Pancreas (tissue), 10 donors: ENCODE measurements around the gene MAP2K5. TPM values are rescaled to one million over a fixed set of nuclear protein-coding genes. Genes with fewer than 3 reads are reported as not detected.
A peak's percentile ranks its signal among the peaks of the same experiment; 100 is the strongest.

Experiments
- ATAC-seq, 4 donors: fragments of 200-7000 bp; cut with Tn5 transposase; one replicate each; pipeline versions ENCODE4 v1.8.0 to v1.9.1; 2020; ENCODE audit warnings: mild to moderate bottlenecking in 4 of 4, moderate library complexity in 4 of 4
- DNase-seq, 6 donors: peaks; one replicate each; pipeline ENCODE4 v3.0.0-alpha.2; 2020
- FAIRE-seq: peaks from 2 replicates; lab custom pipeline; 2012; peaks lifted over from hg19 to GRCh38; lab: Jason Lieb, UNC
- H3K27ac ChIP-seq, 4 donors: fragments of 200-600 bp; sonication (generic); 1 replicate in 3 of 4; 2 replicates in 1 of 4; pipeline versions ENCODE4 v1.5.0 to v1.8.0; 2020
- H3K27me3 ChIP-seq, 4 donors: fragments of 200-600 bp; one replicate each; pipeline ENCODE4 v1.8.0; 2021
- H3K36me3 ChIP-seq, 3 donors: fragments of 200-600 bp; sonication (generic) in 1 of 3; one replicate each; pipeline versions ENCODE4 v1.5.0 to v1.8.0; 2020 to 2021
- H3K4me1 ChIP-seq, 3 donors: fragments of 200-600 bp; one replicate each; pipeline ENCODE4 v1.8.0; 2021
- H3K4me3 ChIP-seq, 4 donors: fragments of 200-600 bp; sonication (generic) in 2 of 4; one replicate each; pipeline versions ENCODE4 v1.5.0 to v1.8.0; 2020 to 2021
- H3K9me3 ChIP-seq, 4 donors: fragments of 200-600 bp; one replicate each; pipeline ENCODE4 v1.8.0; 2021
- CTCF ChIP-seq, 4 donors: fragments of 200-600 bp; sonication (generic) in 3 of 4; IDR thresholded peaks; one replicate each; pipeline versions ENCODE4 v1.5.0 to v1.8.0; 2021; ENCODE audit warnings: antibody characterized with exemption in 4 of 4
- WGBS, 2 donors: extraction: QIAGEN DNeasy Blood & Tissue Kit; methylation state at CpG; one replicate each; pipeline ENCODE4 v1.1.7; 2013; 5-methylcytosine and 5-hydroxymethylcytosine counted together
- intact Hi-C, 3 donors: fragments of 100-400 bp; cut with DNase I; formaldehyde crosslinking; loops; one replicate each; pipeline versions ENCODE4 v1.11.1 to v1.14.2; 2022
- polyA plus RNA-seq, 2 donors: library from polyadenylated mRNA; stranded (reverse); fragments of 200-250 nt; gene quantifications; one replicate each; pipeline ENCODE4 v1.2.3, GENCODE V29; 2013
- total RNA-seq, 6 donors: library from RNA; stranded (reverse); fragmentation: NEBNext Ultra II Directional in 4 of 6; extraction: Animal tissue kit (Norgen Biotek cat#: 25700) in 4 of 6; gene quantifications; one replicate each; pipeline versions ENCODE4 v1.2.1 to v1.2.4, GENCODE V29; 2021 to 2023
- donor health status: healthy with polysubstance abuse.
- donor health status: DM: no; HTN: no; CAD: no; lungs with moderate emphysema.
- donor health status: DM: no; HTN: no; CAD: no.
- donor health status: control.
- donor health status: control.
- donor health status: Bipolar disorder and iron deficiency.
- donor health status: DM: yes; HTN: yes; CAD: no.
- donor health status: DM: no; HTN: no; CAD: no.
- donor health status: DM: no; HTN: no; CAD: no.
- donor health status: DM: yes; HTN: yes; CAD: no.

MAP2K5 gene
- total and polyA plus RNA-seq, 8 donors = 5.5 to 14.8 (median 10.0) TPM

GRCh38 chr15:67512933-67513714 is 29.4 kb upstream of the MAP2K5 start:
- ATAC-seq (no peak), DNase-seq (no peak), FAIRE-seq (no peak)
- WGBS, 2 donors = 76 to 87% methylated on average over 9 of the region's 9 CpGs
- no peak for TF ChIP-seq CTCF (IDR thresholded peaks at IDR 0.05)
- H3K9me3 ChIP-seq = no peaks in the 10 kb centered on the region
- no peak overlapping the region for H3K4me3 ChIP-seq
- H3K4me1 ChIP-seq = no peaks in the 10 kb centered on the region
- intact Hi-C loops = no loop called here
- no peak overlapping the region for H3K27ac ChIP-seq
- no peaks in the 10 kb centered on the region for H3K27me3 ChIP-seq
- peaks cover 0 to 4% (median 0%) of the 10 kb centered on the region in 3 donors for H3K36me3 ChIP-seq

- Histone ChIP-seq H3K9me3 (no peaks in the 10 kb centered on the region), H3K4me3 (no peak overlapping the region), H3K36me3 (peaks cover 0 to 4% (median 0%) of the 10 kb centered on the region in 3 donors), H3K4me1 (peaks cover 0 to 2% (median 0%) of the 10 kb centered on the region in 3 donors), H3K27me3 (no peaks in the 10 kb centered on the region), H3K27ac (no peak overlapping the region)
- FAIRE-seq = no peak
- no peak for TF ChIP-seq CTCF (IDR thresholded peaks at IDR 0.05)
- WGBS, 2 donors = 95 to 100% methylated on average over 3 of the region's 3 CpGs
- ATAC-seq = no peak
- DNase-seq = no peak
- intact Hi-C loops = no loop called here
These were observed 27.4 kb upstream of the MAP2K5 start for GRCh38 chr15:67515090-67515489.

- Histone ChIP-seq H3K36me3 (peaks cover 0 to 4% (median 0%) of the 10 kb centered on the region in 3 donors), H3K27me3 (no peaks in the 10 kb centered on the region), H3K4me1 (peaks cover 0 to 5% (median 0%) of the 10 kb centered on the region in 3 donors), H3K9me3 (no peaks in the 10 kb centered on the region), H3K4me3 (no peak overlapping the region), H3K27ac (no peak overlapping the region)
- no peak for TF ChIP-seq CTCF (IDR thresholded peaks at IDR 0.05)
- FAIRE-seq (no peak), DNase-seq (no peak), ATAC-seq (no peak)
- intact Hi-C loops = no loop called here
- 96 to 100% methylated on average over 2 of the region's 2 CpGs for WGBS, 2 donors
These were observed 26.9 kb upstream of the MAP2K5 start for GRCh38 chr15:67515557-67515956.

- peak overlapping the region; percentile 93 to 98 (median 98) for H3K27ac ChIP-seq
- DNase-seq = no peak
- no peaks in the 10 kb centered on the region for H3K9me3 ChIP-seq
- no peaks in the 10 kb centered on the region for H3K36me3 ChIP-seq
- no peaks in the 10 kb centered on the region for H3K27me3 ChIP-seq
- intact Hi-C loops = no loop called here
- peaks cover 0 to 22% (median 20%) of the 10 kb centered on the region in 3 donors for H3K4me1 ChIP-seq
- FAIRE-seq = no peak
- peak; percentile 13 to 21 (median 16) for ATAC-seq
- no peak for TF ChIP-seq CTCF (IDR thresholded peaks at IDR 0.05)
- WGBS, 2 donors = 4 to 11% methylated on average over 24 of the region's 24 CpGs
- peak overlapping the region; percentile 43 to 97 (median 70) for H3K4me3 ChIP-seq
These were observed 22.0 kb upstream of the MAP2K5 start for GRCh38 chr15:67520321-67521028.
